Parathyroid adenoma (tissue), 2 donors: ENCODE data around the gene HIC1.

Source experiments
- H2AFZ ChIP-seq: fragments of 300-600 bp; sonication (generic); one replicate; pipeline ENCODE4 v1.7.0; 2017; ENCODE audit warnings: antibody characterized with exemption, mild to moderate bottlenecking
- H3K27ac ChIP-seq: fragments of 300-600 bp; sonication (generic); one replicate; pipeline ENCODE4 v1.7.0; 2017
- H3K27me3 ChIP-seq: fragments of 300-600 bp; sonication (generic); one replicate; pipeline ENCODE4 v1.7.0; 2017; ENCODE audit warnings: low read length; ENCODE audit not compliant: control insufficient read depth, insufficient read depth
- H3K36me3 ChIP-seq: fragments of 300-600 bp; sonication (generic); one replicate; pipeline ENCODE4 v1.7.0; 2017; ENCODE audit warnings: low read length; ENCODE audit not compliant: control insufficient read depth, insufficient read depth
- H3K4me1 ChIP-seq: fragments of 300-600 bp; sonication (generic); one replicate; pipeline ENCODE4 v1.7.0; 2017; ENCODE audit warnings: control low read depth
- H3K4me2 ChIP-seq: fragments of 300-600 bp; sonication (generic); one replicate; pipeline ENCODE4 v1.7.0; 2017; ENCODE audit warnings: low read length
- H3K4me3 ChIP-seq: fragments of 300-600 bp; sonication (generic); one replicate; pipeline ENCODE4 v1.7.0; 2017; ENCODE audit warnings: low read depth, low read length
- H3K79me2 ChIP-seq: fragments of 300-600 bp; sonication (generic); one replicate; pipeline ENCODE4 v1.7.0; 2017; ENCODE audit warnings: control low read depth
- H3K9ac ChIP-seq: fragments of 300-600 bp; sonication (generic); one replicate; pipeline ENCODE4 v1.7.0; 2017; ENCODE audit warnings: mild to moderate bottlenecking
- H3K9me3 ChIP-seq: fragments of 300-600 bp; sonication (generic); one replicate; pipeline ENCODE4 v1.7.0; 2017; ENCODE audit warnings: low read length; ENCODE audit not compliant: control insufficient read depth
- TF ChIP-seq, protein P1 (sequence below): fragments of 300-600 bp; sonication (generic); IDR thresholded peaks from one replicate; pipeline ENCODE4 v1.7.0; 2017; ENCODE audit warnings: antibody characterized with exemption, mild to moderate bottlenecking
- donor health status: primary hyperparathyroidism.

HIC1 gene

GRCh38 chr17:2070241-2071023 is 15.5 kb downstream of the HIC1 start:
- Histone ChIP-seq H3K79me2 (no peaks in the 10 kb centered on the region), H3K4me1 (peaks cover 5% of the 10 kb centered on the region), H3K36me3 (no peaks in the 10 kb centered on the region), H3K27ac (peak overlapping the region; percentile 73), H3K4me3 (no peak overlapping the region), H3K9me3 (no peaks in the 10 kb centered on the region), H3K27me3 (no peaks in the 10 kb centered on the region), H3K9ac (no peak overlapping the region), H2AFZ (no peak overlapping the region), H3K4me2 (no peak overlapping the region)
- TF ChIP-seq, protein P1, sequence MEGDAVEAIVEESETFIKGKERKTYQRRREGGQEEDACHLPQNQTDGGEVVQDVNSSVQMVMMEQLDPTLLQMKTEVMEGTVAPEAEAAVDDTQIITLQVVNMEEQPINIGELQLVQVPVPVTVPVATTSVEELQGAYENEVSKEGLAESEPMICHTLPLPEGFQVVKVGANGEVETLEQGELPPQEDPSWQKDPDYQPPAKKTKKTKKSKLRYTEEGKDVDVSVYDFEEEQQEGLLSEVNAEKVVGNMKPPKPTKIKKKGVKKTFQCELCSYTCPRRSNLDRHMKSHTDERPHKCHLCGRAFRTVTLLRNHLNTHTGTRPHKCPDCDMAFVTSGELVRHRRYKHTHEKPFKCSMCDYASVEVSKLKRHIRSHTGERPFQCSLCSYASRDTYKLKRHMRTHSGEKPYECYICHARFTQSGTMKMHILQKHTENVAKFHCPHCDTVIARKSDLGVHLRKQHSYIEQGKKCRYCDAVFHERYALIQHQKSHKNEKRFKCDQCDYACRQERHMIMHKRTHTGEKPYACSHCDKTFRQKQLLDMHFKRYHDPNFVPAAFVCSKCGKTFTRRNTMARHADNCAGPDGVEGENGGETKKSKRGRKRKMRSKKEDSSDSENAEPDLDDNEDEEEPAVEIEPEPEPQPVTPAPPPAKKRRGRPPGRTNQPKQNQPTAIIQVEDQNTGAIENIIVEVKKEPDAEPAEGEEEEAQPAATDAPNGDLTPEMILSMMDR = no peak

- Histone ChIP-seq H3K27ac (peak overlapping the region; percentile 73), H2AFZ (no peak overlapping the region), H3K27me3 (no peaks in the 10 kb centered on the region), H3K79me2 (no peaks in the 10 kb centered on the region), H3K36me3 (no peaks in the 10 kb centered on the region), H3K4me2 (no peak overlapping the region), H3K9me3 (no peaks in the 10 kb centered on the region), H3K9ac (no peak overlapping the region), H3K4me1 (peaks cover 5% of the 10 kb centered on the region), H3K4me3 (no peak overlapping the region)
- TF ChIP-seq, protein P1 = no peak
Measured at GRCh38 chr17:2071024-2071385, 16.1 kb downstream of the HIC1 start.

GRCh38 chr17:2071455-2072281 is 16.8 kb downstream of the HIC1 start:
- Histone ChIP-seq H3K4me1 (peaks cover 5% of the 10 kb centered on the region), H3K27ac (peak overlapping the region; percentile 73), H3K79me2 (no peaks in the 10 kb centered on the region), H2AFZ (no peak overlapping the region), H3K4me3 (no peak overlapping the region), H3K27me3 (no peaks in the 10 kb centered on the region), H3K9ac (no peak overlapping the region), H3K9me3 (no peaks in the 10 kb centered on the region), H3K4me2 (no peak overlapping the region), H3K36me3 (no peaks in the 10 kb centered on the region)
- TF ChIP-seq, protein P1 = no peak

DNA sequence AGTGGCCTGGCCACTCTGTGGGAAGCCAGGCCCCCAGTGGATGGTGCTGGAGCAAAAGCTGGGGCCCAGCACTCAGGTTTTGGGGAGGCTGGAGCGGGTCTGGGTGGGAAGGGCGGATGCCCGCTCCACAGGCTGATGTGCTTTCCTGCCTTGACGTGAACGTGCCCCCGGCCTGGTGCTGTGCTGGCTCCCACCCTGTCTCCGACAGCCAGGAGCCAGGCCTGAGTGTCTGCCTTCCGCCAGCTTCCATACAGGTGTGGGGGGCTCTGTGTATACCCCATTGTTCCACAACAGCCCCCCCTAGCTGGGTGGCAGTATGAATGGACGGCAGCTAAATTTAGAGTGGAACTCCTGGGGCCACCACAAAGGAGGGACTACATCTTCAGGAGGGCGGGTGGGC is 20.0 kb downstream of the HIC1 start:
- Histone ChIP-seq H3K79me2 (no peaks in the 10 kb centered on the region), H2AFZ (no peak overlapping the region), H3K4me1 (peaks cover 5% of the 10 kb centered on the region), H3K4me2 (no peak overlapping the region), H3K9ac (no peak overlapping the region), H3K9me3 (no peaks in the 10 kb centered on the region), H3K36me3 (no peaks in the 10 kb centered on the region), H3K27ac (peak overlapping the region; percentile 51), H3K27me3 (no peaks in the 10 kb centered on the region), H3K4me3 (no peak overlapping the region)
- TF ChIP-seq, protein P1 = no peak
